Chondrocyte (in vitro differentiated cells): ENCODE data around the gene SNX24. TPM values are rescaled to one million over a fixed set of nuclear protein-coding genes. Genes with fewer than 3 reads are reported as not detected.

Experiments used
- DNase-seq: peaks from one replicate; pipeline ENCODE4 v3.0.0; 2021; ENCODE audit warnings: mixed read lengths, low spot score
- H3K27ac Mint-ChIP-seq: one replicate; pipeline ENCODE4 v1.8.0; 2021; ENCODE audit warnings: mild to moderate bottlenecking, moderate library complexity, mixed read lengths; ENCODE audit not compliant: unreplicated experiment
- H3K27me3 Mint-ChIP-seq: 2 replicates; pipeline ENCODE4 v1.8.0; 2021; ENCODE audit warnings: low read depth, mixed read lengths
- H3K36me3 Mint-ChIP-seq: 2 replicates; pipeline ENCODE4 v1.8.0; 2021; ENCODE audit warnings: low read depth, mixed read lengths
- H3K4me1 Mint-ChIP-seq: 2 replicates; pipeline ENCODE4 v1.8.0; 2021; ENCODE audit warnings: low read depth, mild to moderate bottlenecking, mixed read lengths
- H3K4me3 Mint-ChIP-seq: one replicate; pipeline ENCODE4 v1.8.0; 2021; ENCODE audit warnings: mild to moderate bottlenecking, moderate library complexity, mixed read lengths; ENCODE audit not compliant: unreplicated experiment
- H3K9me3 Mint-ChIP-seq: 2 replicates; pipeline ENCODE4 v1.8.0; 2021; ENCODE audit warnings: low read depth, mixed read lengths
- CTCF ChIP-seq: fragments of 200-600 bp; sonication (generic); IDR thresholded peaks from 2 replicates; pipeline ENCODE4 v1.5.0; 2021; ENCODE audit warnings: antibody characterized with exemption, mild to moderate bottlenecking, moderate library complexity
- total RNA-seq: library from RNA; stranded (reverse); gene quantifications from 3 replicates; pipeline ENCODE4 v1.2.1, GENCODE V29; 2021

The SNX24 gene
- total RNA-seq, 1 donor from 2014 or later: 14.3 TPM

- no peaks in the 10 kb centered on the region for H3K9me3 Mint-ChIP-seq
- no peak for DNase-seq
- H3K27ac Mint-ChIP-seq: no peak overlapping the region
- H3K4me3 Mint-ChIP-seq: no peak overlapping the region
- H3K36me3 Mint-ChIP-seq: peaks cover 10% of the 10 kb centered on the region
- no peak for TF ChIP-seq CTCF
- H3K27me3 Mint-ChIP-seq: no peaks in the 10 kb centered on the region
- peaks cover 5% of the 10 kb centered on the region for H3K4me1 Mint-ChIP-seq
Observed at GRCh38 chr5:122870219-122870856, 24.9 kb downstream of the SNX24 start.

- no peak for DNase-seq
- H3K4me3 Mint-ChIP-seq: no peak overlapping the region
- H3K9me3 Mint-ChIP-seq: no peaks in the 10 kb centered on the region
- H3K27me3 Mint-ChIP-seq: no peaks in the 10 kb centered on the region
- H3K4me1 Mint-ChIP-seq: peaks cover 5% of the 10 kb centered on the region
- no peak overlapping the region for H3K27ac Mint-ChIP-seq
- H3K36me3 Mint-ChIP-seq: peaks cover 10% of the 10 kb centered on the region
- no peak for TF ChIP-seq CTCF
Observed at GRCh38 chr5:122871661-122872060, 26.2 kb downstream of the SNX24 start.

- Mint-ChIP-seq H3K27ac (no peak overlapping the region), H3K4me3 (no peak overlapping the region), H3K4me1 (peaks cover 5% of the 10 kb centered on the region), H3K36me3 (peaks cover 1% of the 10 kb centered on the region), H3K9me3 (no peaks in the 10 kb centered on the region), H3K27me3 (no peaks in the 10 kb centered on the region)
- no peak for TF ChIP-seq CTCF
- DNase-seq: no peak
Observed at GRCh38 chr5:122874179-122874875, 28.9 kb downstream of the SNX24 start.

- no peak overlapping the region for H3K27ac Mint-ChIP-seq
Observed at GRCh38 chr5:122877518-122877917, 32.1 kb downstream of the SNX24 start.

GRCh38 chr5:122879076-122879475 lies 33.7 kb downstream of the SNX24 start:
- no peaks in the 10 kb centered on the region for H3K27me3 Mint-ChIP-seq
- no peak overlapping the region for H3K27ac Mint-ChIP-seq
- no peaks in the 10 kb centered on the region for H3K9me3 Mint-ChIP-seq
- no peaks in the 10 kb centered on the region for H3K36me3 Mint-ChIP-seq
- DNase-seq: no peak
- no peak for TF ChIP-seq CTCF
- H3K4me3 Mint-ChIP-seq: no peak overlapping the region
- peaks cover 9% of the 10 kb centered on the region for H3K4me1 Mint-ChIP-seq

More at GRCh38 chr5:122877518-122877917, 32.1 kb downstream of the SNX24 start:
- Mint-ChIP-seq H3K4me3 (no peak overlapping the region), H3K27me3 (no peaks in the 10 kb centered on the region), H3K9me3 (no peaks in the 10 kb centered on the region), H3K4me1 (peaks cover 5% of the 10 kb centered on the region), H3K36me3 (peaks cover 1% of the 10 kb centered on the region)
- TF ChIP-seq CTCF: no peak
- DNase-seq: no peak
